ENCODE data around the gene SLC6A12.

Gene SLC6A12

GRCh38 chr12:214003-214741 is at the start of gene SLC6A12:
Gene SLC6A12 (minus strand): TSS chr12:214157. CDS start chr12:209986, 4,171 bp downstream.
- H3K4me3 ChIP-seq (replicated peaks; ENCODE audit: low read depth, low read length) = no peak within 1 kb of the TSS
- no peak for DNase-seq (ENCODE audit: low read depth)
- TF ChIP-seq CTCF (IDR thresholded peaks at IDR 0.05; ENCODE audit: low read length, missing control alignments) = no peak

- H3K4me3 ChIP-seq (replicated peaks; ENCODE audit: low read depth, low read length) = no peak overlapping the region
- peak; percentile 28 for DNase-seq (ENCODE audit: low read depth)
- TF ChIP-seq CTCF (IDR thresholded peaks at IDR 0.05; ENCODE audit: low read length, missing control alignments) = no peak
Measured at GRCh38 chr12:263574-263973, 49.6 kb upstream of the SLC6A12 start.

- DNase-seq (ENCODE audit: low read depth) = no peak
- H3K4me3 ChIP-seq (replicated peaks; ENCODE audit: low read depth, low read length) = no peak within 1 kb of the TSS
- no peak for TF ChIP-seq CTCF (IDR thresholded peaks at IDR 0.05; ENCODE audit: low read length, missing control alignments)
Measured at GRCh38 chr12:262817-263216, 48.9 kb upstream of the SLC6A12 start, which contains the start of gene SLC6A13. Gene SLC6A13 (minus strand): TSS chr12:262836. CDS start chr12:260052, 2,784 bp downstream.

- DNase-seq (ENCODE audit: low read depth) = no peak
- TF ChIP-seq CTCF (IDR thresholded peaks at IDR 0.05; ENCODE audit: low read length, missing control alignments) = no peak
Measured at GRCh38 chr12:262113-262512, 48.2 kb upstream of the SLC6A12 start.

GRCh38 chr12:257521-258321 is 43.8 kb upstream of the SLC6A12 start:
- no peak for DNase-seq (ENCODE audit: low read depth)
- H3K4me3 ChIP-seq (replicated peaks; ENCODE audit: low read depth, low read length) = no peak overlapping the region
- TF ChIP-seq CTCF (IDR thresholded peaks at IDR 0.05; ENCODE audit: low read length, missing control alignments) = no peak

More at GRCh38 chr12:262113-262512, 48.2 kb upstream of the SLC6A12 start:
- no peak overlapping the region for H3K4me3 ChIP-seq (replicated peaks; ENCODE audit: low read depth, low read length)

GRCh38 chr12:256958-257357 is 43.0 kb upstream of the SLC6A12 start:
- no peak for DNase-seq (ENCODE audit: low read depth)
- H3K4me3 ChIP-seq (replicated peaks; ENCODE audit: low read depth, low read length) = no peak overlapping the region
- no peak for TF ChIP-seq CTCF (IDR thresholded peaks at IDR 0.05; ENCODE audit: low read length, missing control alignments)
